ENCODE measurements around the gene CACNG5. TPM values are rescaled to one million over a fixed set of nuclear protein-coding genes. Genes with fewer than 3 reads are reported as not detected.

Gene CACNG5
- total RNA-seq, 2 experiments from 2014 or later: not detected

DNA sequence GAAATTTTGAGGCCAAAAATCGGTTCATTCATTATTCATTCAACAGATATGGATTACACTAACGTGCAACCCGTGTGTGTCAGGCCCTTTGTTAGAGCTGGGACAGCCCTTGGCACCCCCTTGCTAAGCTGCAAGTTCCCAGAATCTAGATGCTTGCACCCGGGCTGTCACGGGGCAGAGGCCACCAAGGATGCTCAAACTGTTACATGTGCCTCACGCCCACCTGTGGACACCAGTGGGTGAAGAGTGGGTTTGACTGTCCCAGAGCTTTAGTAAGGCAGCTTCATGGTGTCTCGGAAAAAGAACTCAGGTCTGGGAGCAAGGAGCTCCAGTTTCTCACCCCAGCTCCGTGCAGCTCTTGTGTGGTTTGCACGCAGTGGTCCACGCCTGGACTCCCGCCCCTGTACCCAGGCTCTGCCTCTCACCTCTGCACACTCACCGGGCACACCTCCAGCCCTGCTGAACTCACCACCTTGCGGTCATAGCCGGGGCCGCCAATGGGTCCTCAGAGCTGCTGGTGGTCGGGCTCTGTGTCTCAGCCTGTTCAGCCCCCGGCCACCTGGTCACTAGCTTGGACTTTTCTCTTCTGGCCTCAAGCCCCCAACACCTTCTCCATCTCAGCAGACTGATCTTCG, 75.9 kb downstream of the CACNG5 start:
- Mint-ChIP-seq H3K4me3 (no peak overlapping the region), H3K9me3 (no peaks in the 10 kb centered on the region), H3K27me3 (peaks cover 4% of the 10 kb centered on the region), H3K27ac (no peak overlapping the region), H3K4me1 (peaks cover 4% of the 10 kb centered on the region), H3K36me3 (no peaks in the 10 kb centered on the region)
- DNase-seq (no peak), ATAC-seq (ENCODE audit: low read depth) (no peak)
- POLR2A ChIA-PET: interaction anchor here (0.7 kb wide), 1 partner anchor 77 kb away, joined by 3 read pairs; no protein-coding TSS in a partner anchor

GRCh38 chr17:66915204-66915611, 80.3 kb downstream of the CACNG5 start:
- ATAC-seq (ENCODE audit: low read depth) (no peak), DNase-seq (no peak)
- POLR2A ChIA-PET: no interaction called here
- H3K4me1 Mint-ChIP-seq: no peaks in the 10 kb centered on the region
- no peaks in the 10 kb centered on the region for H3K9me3 Mint-ChIP-seq
- peaks cover 4% of the 10 kb centered on the region for H3K27me3 Mint-ChIP-seq
- H3K36me3 Mint-ChIP-seq: no peaks in the 10 kb centered on the region
- no peak overlapping the region for H3K27ac Mint-ChIP-seq
- H3K4me3 Mint-ChIP-seq: no peak overlapping the region

GRCh38 chr17:66915792-66916191, 80.9 kb downstream of the CACNG5 start:
- Mint-ChIP-seq H3K27me3 (peaks cover 4% of the 10 kb centered on the region), H3K4me1 (no peaks in the 10 kb centered on the region), H3K27ac (no peak overlapping the region), H3K9me3 (no peaks in the 10 kb centered on the region), H3K4me3 (no peak overlapping the region), H3K36me3 (no peaks in the 10 kb centered on the region)
- no peak for ATAC-seq (ENCODE audit: low read depth)
- POLR2A ChIA-PET: no interaction called here
- DNase-seq: no peak

DNA sequence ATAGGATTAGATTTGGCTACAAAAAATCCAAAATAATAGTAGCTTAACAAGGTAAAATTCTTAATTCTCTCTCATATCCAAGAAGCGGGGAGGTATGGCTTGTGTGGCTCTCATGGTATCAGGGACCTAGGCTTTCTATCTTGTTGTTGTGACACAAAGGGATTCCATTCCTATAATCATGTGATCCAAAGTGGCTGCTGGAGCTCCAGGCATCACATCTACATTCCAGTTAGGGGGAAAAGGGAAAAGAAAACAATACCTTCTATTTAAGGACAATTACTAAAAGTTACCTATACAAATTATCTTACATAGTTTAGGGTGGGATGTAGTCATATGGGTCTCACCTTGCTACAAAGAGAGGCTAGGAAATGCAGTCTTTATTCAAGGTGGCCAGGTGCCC, 82.0 kb downstream of the CACNG5 start:
- ATAC-seq (ENCODE audit: low read depth): no peak
- POLR2A ChIA-PET: no interaction called here
- peaks cover 6% of the 10 kb centered on the region for H3K27me3 Mint-ChIP-seq
- H3K4me3 Mint-ChIP-seq: no peak overlapping the region
- no peaks in the 10 kb centered on the region for H3K4me1 Mint-ChIP-seq
- no peak for DNase-seq
- H3K36me3 Mint-ChIP-seq: no peaks in the 10 kb centered on the region
- no peaks in the 10 kb centered on the region for H3K9me3 Mint-ChIP-seq
- no peak overlapping the region for H3K27ac Mint-ChIP-seq

GRCh38 chr17:66918896-66919295, 84.0 kb downstream of the CACNG5 start:
- POLR2A ChIA-PET: no interaction called here
- Mint-ChIP-seq H3K27ac (no peak overlapping the region), H3K9me3 (no peaks in the 10 kb centered on the region), H3K4me3 (no peak overlapping the region), H3K4me1 (no peaks in the 10 kb centered on the region), H3K36me3 (no peaks in the 10 kb centered on the region), H3K27me3 (peaks cover 9% of the 10 kb centered on the region)
- DNase-seq (no peak), ATAC-seq (ENCODE audit: low read depth) (no peak)

DNA sequence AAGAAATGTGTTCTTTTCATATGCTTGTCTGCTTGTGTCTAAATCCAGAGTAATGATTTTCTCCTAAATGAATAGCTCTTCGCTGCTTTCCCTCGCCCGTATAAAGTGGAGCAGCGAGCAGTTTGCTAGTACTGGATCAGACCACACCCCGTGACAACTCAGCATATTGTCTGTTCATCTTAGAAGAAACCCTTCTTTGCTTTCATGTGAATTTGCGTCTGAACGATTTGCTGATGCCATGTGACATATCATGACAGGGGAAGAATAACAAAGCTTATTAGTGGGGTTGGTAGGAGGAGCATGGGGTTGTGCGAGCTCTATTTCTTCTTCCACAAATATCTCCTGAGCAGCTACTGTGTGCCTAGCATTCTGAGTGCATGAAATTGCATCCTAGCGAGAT, 85.5 kb downstream of the CACNG5 start:
- H3K4me1 Mint-ChIP-seq: no peaks in the 10 kb centered on the region
- H3K27ac Mint-ChIP-seq: no peak overlapping the region
- H3K27me3 Mint-ChIP-seq: peaks cover 12% of the 10 kb centered on the region
- POLR2A ChIA-PET: no interaction called here
- ATAC-seq (ENCODE audit: low read depth) (no peak), DNase-seq (no peak)
- H3K4me3 Mint-ChIP-seq: no peak overlapping the region
- no peaks in the 10 kb centered on the region for H3K9me3 Mint-ChIP-seq
- no peaks in the 10 kb centered on the region for H3K36me3 Mint-ChIP-seq

GRCh38 chr17:66920950-66921349, 86.0 kb downstream of the CACNG5 start:
- Mint-ChIP-seq H3K27me3 (peaks cover 15% of the 10 kb centered on the region), H3K4me3 (no peak overlapping the region), H3K27ac (no peak overlapping the region), H3K9me3 (no peaks in the 10 kb centered on the region), H3K4me1 (no peaks in the 10 kb centered on the region), H3K36me3 (no peaks in the 10 kb centered on the region)
- POLR2A ChIA-PET: no interaction called here
- ATAC-seq (ENCODE audit: low read depth) (no peak), DNase-seq (no peak)

- Mint-ChIP-seq H3K36me3 (no peaks in the 10 kb centered on the region), H3K27me3 (peaks cover 38% of the 10 kb centered on the region), H3K27ac (no peak overlapping the region), H3K4me1 (no peaks in the 10 kb centered on the region), H3K9me3 (no peaks in the 10 kb centered on the region), H3K4me3 (no peak overlapping the region)
- DNase-seq (no peak), ATAC-seq (ENCODE audit: low read depth) (no peak)
- POLR2A ChIA-PET: no interaction called here
Observed at GRCh38 chr17:66923886-66924285, 89.0 kb downstream of the CACNG5 start.

DNA sequence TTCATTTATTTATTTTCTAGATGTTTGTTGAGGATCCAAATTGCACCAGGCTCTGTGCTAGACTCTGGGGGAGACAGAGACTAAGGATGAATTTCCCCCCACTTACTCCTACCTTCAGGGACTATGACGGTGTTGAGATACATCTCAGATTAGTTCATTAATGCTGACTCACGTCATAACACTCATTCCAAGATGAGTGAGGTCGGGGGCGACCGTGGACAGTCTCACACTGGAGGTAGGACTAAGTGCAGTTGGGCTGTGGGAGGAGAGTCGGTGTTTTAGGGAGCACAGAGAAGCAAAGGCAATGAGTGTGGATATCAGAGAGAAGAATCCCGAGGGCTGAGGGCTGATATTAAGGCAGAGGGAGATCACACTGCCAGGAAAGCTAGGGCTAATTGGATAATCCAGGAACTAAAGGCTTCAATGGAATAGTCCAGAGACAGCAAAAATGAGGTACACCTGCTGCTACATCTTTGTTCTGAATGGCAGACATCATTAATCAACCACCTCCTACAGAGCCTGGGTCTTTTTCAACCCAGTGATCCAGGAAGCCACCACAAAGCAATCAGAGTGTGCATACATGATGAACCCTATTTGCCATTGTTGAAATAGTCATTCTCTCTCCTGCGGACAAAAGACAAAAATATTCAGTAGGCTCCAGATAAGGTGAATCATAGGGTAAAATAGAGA, 91.0 kb downstream of the CACNG5 start:
- Mint-ChIP-seq H3K36me3 (no peaks in the 10 kb centered on the region), H3K27me3 (peaks cover 44% of the 10 kb centered on the region), H3K4me3 (no peak overlapping the region), H3K9me3 (no peaks in the 10 kb centered on the region), H3K27ac (no peak overlapping the region), H3K4me1 (no peaks in the 10 kb centered on the region)
- no peak for DNase-seq
- POLR2A ChIA-PET: no interaction called here
- ATAC-seq (ENCODE audit: low read depth): no peak

DNA sequence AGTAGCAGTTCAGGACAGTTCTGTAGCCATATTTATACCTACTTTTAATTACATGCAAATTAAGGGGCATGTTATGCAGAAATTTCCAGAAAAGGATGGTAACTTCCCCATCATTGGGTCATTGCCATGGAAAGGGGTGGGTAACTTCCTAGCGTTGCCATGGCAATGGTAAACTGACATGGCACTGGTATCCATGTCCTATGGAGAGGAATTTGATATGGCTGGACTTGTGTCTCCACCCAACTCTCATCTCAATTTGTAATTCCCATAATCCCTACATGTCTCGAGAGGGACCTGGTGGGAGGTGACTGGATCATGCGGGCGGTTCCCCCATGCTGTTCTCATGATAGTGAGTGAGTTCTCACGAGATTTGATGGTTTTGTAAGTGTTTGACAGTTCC, 94.0 kb downstream of the CACNG5 start:
- Mint-ChIP-seq H3K4me1 (no peaks in the 10 kb centered on the region), H3K27ac (no peak overlapping the region), H3K36me3 (no peaks in the 10 kb centered on the region), H3K9me3 (no peaks in the 10 kb centered on the region), H3K27me3 (peaks cover 43% of the 10 kb centered on the region), H3K4me3 (no peak overlapping the region)
- ATAC-seq (ENCODE audit: low read depth): no peak
- POLR2A ChIA-PET: no interaction called here
- DNase-seq: no peak

- POLR2A ChIA-PET: no interaction called here
- no peak overlapping the region for H3K27ac Mint-ChIP-seq
- no peaks in the 10 kb centered on the region for H3K4me1 Mint-ChIP-seq
- no peak for DNase-seq
- H3K27me3 Mint-ChIP-seq: peaks cover 41% of the 10 kb centered on the region
- no peak for ATAC-seq (ENCODE audit: low read depth)
- no peaks in the 10 kb centered on the region for H3K36me3 Mint-ChIP-seq
- H3K9me3 Mint-ChIP-seq: no peaks in the 10 kb centered on the region
- no peak overlapping the region for H3K4me3 Mint-ChIP-seq
Observed at GRCh38 chr17:66929591-66929990, 94.7 kb downstream of the CACNG5 start.

- no peaks in the 10 kb centered on the region for H3K36me3 Mint-ChIP-seq
- no peaks in the 10 kb centered on the region for H3K4me1 Mint-ChIP-seq
- H3K27ac Mint-ChIP-seq: no peak overlapping the region
- DNase-seq: no peak
- H3K4me3 Mint-ChIP-seq: no peak overlapping the region
- H3K9me3 Mint-ChIP-seq: peaks cover 3% of the 10 kb centered on the region
- H3K27me3 Mint-ChIP-seq: peaks cover 35% of the 10 kb centered on the region
- ATAC-seq (ENCODE audit: low read depth): no peak
- POLR2A ChIA-PET: no interaction called here
Observed at GRCh38 chr17:66930933-66931332, 96.0 kb downstream of the CACNG5 start.

DNA sequence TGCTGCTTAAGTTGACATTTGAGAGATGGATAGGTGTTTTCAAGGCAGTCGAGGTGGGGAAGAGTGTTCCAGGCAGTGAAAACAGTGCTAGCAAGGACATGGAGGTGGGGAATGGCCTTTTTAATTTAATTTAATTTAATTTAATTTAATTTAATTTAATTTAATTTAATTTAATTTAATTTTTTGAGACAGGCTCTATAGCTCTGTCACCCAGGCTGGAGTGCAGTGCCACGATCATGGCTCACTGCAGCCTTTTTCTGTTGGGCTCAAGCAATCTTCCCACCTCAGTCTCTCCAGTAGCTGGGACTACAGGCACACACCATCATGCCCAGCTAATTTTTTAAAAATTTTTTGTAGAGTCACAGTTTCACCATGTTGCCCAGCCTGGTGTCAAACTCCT, 97.4 kb downstream of the CACNG5 start:
- Mint-ChIP-seq H3K9me3 (peaks cover 5% of the 10 kb centered on the region), H3K27me3 (peaks cover 24% of the 10 kb centered on the region), H3K4me3 (no peak overlapping the region), H3K36me3 (no peaks in the 10 kb centered on the region), H3K27ac (no peak overlapping the region), H3K4me1 (no peaks in the 10 kb centered on the region)
- POLR2A ChIA-PET: no interaction called here
- no peak for ATAC-seq (ENCODE audit: low read depth)
- no peak for DNase-seq

- ATAC-seq (ENCODE audit: low read depth) (no peak), DNase-seq (no peak)
- no peaks in the 10 kb centered on the region for H3K4me1 Mint-ChIP-seq
- H3K9me3 Mint-ChIP-seq: peaks cover 5% of the 10 kb centered on the region
- no peaks in the 10 kb centered on the region for H3K36me3 Mint-ChIP-seq
- POLR2A ChIA-PET: no interaction called here
- peaks cover 12% of the 10 kb centered on the region for H3K27me3 Mint-ChIP-seq
- no peak overlapping the region for H3K27ac Mint-ChIP-seq
- no peak overlapping the region for H3K4me3 Mint-ChIP-seq
Observed at GRCh38 chr17:66934040-66934439, 99.1 kb downstream of the CACNG5 start.
